GM23338 (cell line): ENCODE results near the gene NEIL3. TPM values are rescaled to one million over a fixed set of nuclear protein-coding genes. Genes with fewer than 3 reads are reported as not detected.

Source experiments
- ATAC-seq: fragments of 200-7000 bp; cut with Tn5 transposase; 3 replicates; pipeline ENCODE4 v1.9.1; 2020
- DNase-seq: peaks from one replicate; pipeline ENCODE4 v3.0.0-alpha.2; 2015; ENCODE audit warnings: low spot score
- H2AFZ ChIP-seq: fragments of 200-600 bp; sonication (generic); 2 replicates; pipeline ENCODE4 v1.8.0; 2016; ENCODE audit warnings: antibody characterized with exemption, mild to moderate bottlenecking, moderate library complexity
- H3F3A ChIP-seq: fragments of 200-600 bp; sonication (generic); replicated peaks from 2 replicates; pipeline ENCODE4 v1.8.0; 2017; ENCODE audit warnings: antibody characterized with exemption, mixed run types, low read depth
- H3K27ac ChIP-seq: fragments of 200-600 bp; sonication (generic); 2 replicates; pipeline ENCODE4 v1.6.1; 2016; ENCODE audit warnings: low read depth
- H3K27me3 ChIP-seq: fragments of 200-600 bp; sonication (generic); 2 replicates; pipeline ENCODE4 v1.8.0; 2016; ENCODE audit warnings: mild to moderate bottlenecking, mixed run types, moderate library complexity; ENCODE audit not compliant: insufficient read depth
- H3K36me3 ChIP-seq: fragments of 200-600 bp; sonication (generic); 2 replicates; pipeline ENCODE4 v1.8.0; 2016; ENCODE audit warnings: mild to moderate bottlenecking; ENCODE audit not compliant: insufficient read depth
- H3K4me1 ChIP-seq: fragments of 200-600 bp; sonication (generic); 2 replicates; pipeline ENCODE4 v1.8.0; 2016; ENCODE audit warnings: mild to moderate bottlenecking, moderate library complexity; ENCODE audit not compliant: insufficient read depth
- H3K4me2 ChIP-seq: fragments of 200-600 bp; sonication (generic); 2 replicates; pipeline ENCODE4 v1.7.1; 2017; ENCODE audit warnings: mixed run types
- H3K4me3 ChIP-seq: fragments of 200-600 bp; sonication (generic); 2 replicates; pipeline ENCODE4 v1.6.1; 2016; ENCODE audit warnings: mixed run types
- H3K79me2 ChIP-seq: fragments of 200-600 bp; sonication (generic); replicated peaks from 2 replicates; pipeline ENCODE4 v1.8.0; 2017; ENCODE audit warnings: mild to moderate bottlenecking; ENCODE audit not compliant: insufficient read depth
- H3K9me2 ChIP-seq: fragments of 200-600 bp; sonication (generic); 2 replicates; pipeline ENCODE4 v1.8.0; 2017; ENCODE audit not compliant: insufficient read depth
- H4K20me1 ChIP-seq: fragments of 200-600 bp; sonication (generic); replicated peaks from 2 replicates; pipeline ENCODE4 v1.8.0; 2017; ENCODE audit warnings: mild to moderate bottlenecking; ENCODE audit not compliant: insufficient read depth
- H3K27ac Mint-ChIP-seq: 2 replicates; pipeline ENCODE4 v1.8.0; 2020; ENCODE audit warnings: inconsistent platforms, mild to moderate bottlenecking, moderate library complexity, mixed read lengths
- H3K27me3 Mint-ChIP-seq: 3 replicates; pipeline ENCODE4 v1.8.0; 2022; ENCODE audit warnings: low read depth, mild to moderate bottlenecking, moderate library complexity, mixed read lengths, inconsistent platforms; ENCODE audit not compliant: insufficient read depth, poor library complexity
- H3K36me3 Mint-ChIP-seq: 3 replicates; pipeline ENCODE4 v1.8.0; 2021; ENCODE audit warnings: low read depth, mild to moderate bottlenecking, inconsistent platforms, moderate library complexity, mixed read lengths
- H3K4me1 Mint-ChIP-seq: 3 replicates; pipeline ENCODE4 v1.8.0; 2020; ENCODE audit warnings: mild to moderate bottlenecking, inconsistent platforms, mixed read lengths
- H3K4me3 Mint-ChIP-seq: 3 replicates; pipeline ENCODE4 v1.8.0; 2021; ENCODE audit warnings: moderate library complexity, mild to moderate bottlenecking, inconsistent platforms, mixed read lengths
- H3K9me3 Mint-ChIP-seq: 3 replicates; pipeline ENCODE4 v1.8.0; 2020; ENCODE audit warnings: moderate library complexity, mild to moderate bottlenecking, inconsistent platforms, mixed read lengths
- ETS1 ChIP-seq: IDR thresholded peaks from 2 replicates; pipeline ENCODE4 v1.6.1; 2016; ENCODE audit warnings: antibody characterized with exemption
- EZH2 ChIP-seq: fragments of 200-600 bp; sonication (generic); IDR thresholded peaks from one replicate; pipeline ENCODE4 v1.8.0; 2017; ENCODE audit warnings: antibody characterized with exemption, mild to moderate bottlenecking, low read depth; ENCODE audit not compliant: unreplicated experiment
- NANOG ChIP-seq: IDR thresholded peaks from 2 replicates; pipeline ENCODE4 v1.6.1; 2016; ENCODE audit warnings: antibody characterized with exemption, borderline replicate concordance
- POLR2AphosphoS5 ChIP-seq: IDR thresholded peaks from 2 replicates; pipeline ENCODE4 v1.6.1; 2016; ENCODE audit warnings: antibody characterized with exemption, low read depth
- STAT1 ChIP-seq: IDR thresholded peaks from one replicate; pipeline ENCODE4 v1.6.1; 2016; ENCODE audit warnings: antibody characterized with exemption; ENCODE audit not compliant: unreplicated experiment
- ZNF331 ChIP-seq: fragments of 250-450 bp; sonication (Bioruptor Pico); IDR thresholded peaks from 2 replicates; pipeline ENCODE4 v1.5.0; 2020; ENCODE audit warnings: low read depth, mild to moderate bottlenecking, moderate library complexity
- long read RNA-seq: library from polyadenylated mRNA; unstranded; transcript quantifications from one replicate; pipeline ENCODE4 v2.0.0, GENCODE V29; 2020; ENCODE audit not compliant: unreplicated experiment
- polyA plus RNA-seq: library from polyadenylated mRNA; unstranded; fragments of >200 nt; fragmentation: Nextera tagmentation; extraction: Ambion mirVana; gene quantifications from 2 replicates; pipeline ENCODE4 v1.2.1, GENCODE V29; 2016
- total RNA-seq: library from RNA; depleted of rRNA; stranded (reverse); fragments of >200 nt; shearing (Covaris generic); gene quantifications from 2 replicates; pipeline ENCODE4 v1.2.3, GENCODE V29; 2014; rRNA removed

NEIL3 gene
- total RNA-seq (14.8 and 15.4 TPM in 2 replicates), polyA plus RNA-seq (9.5 and 11.8 TPM in 2 replicates)
- long read RNA-seq, partial matches to known transcripts = 6 of 8 reads
- long read RNA-seq, other reads (novel, unspliced or antisense) = 0 of 8 reads

GRCh38 chr4:177309522-177310371, at the start of gene NEIL3:
NEIL3 (plus strand) TSS chr4:177309874; CDS start chr4:177309954, 80 bp downstream.
- Histone ChIP-seq H3K4me3 (peak within 1 kb of the TSS; percentile 81), H3K9me2 (no peaks in the 10 kb centered on the region), H4K20me1 (no peaks in the 10 kb centered on the region; the same call in 1 of the 2 replicates), H3K4me2 (peak within 1 kb of the TSS; percentile 75), H3K27me3 (no peaks in the 10 kb centered on the region), H3K79me2 (peaks cover 29% of the 10 kb centered on the region), H3K36me3 (no peaks in the 10 kb centered on the region), H2AFZ (peak within 1 kb of the TSS; percentile 99), H3K4me1 (peaks cover 6% of the 10 kb centered on the region), H3K27ac (0 out of 2 replicates have a peak within 1 kb of the TSS, but pooled peaks have one; percentile 56), H3F3A (no peaks in the 10 kb centered on the region)
- peak within 1 kb of the TSS; percentile 90 for H3K4me3 Mint-ChIP-seq
- peak; percentile 96 for ATAC-seq
- peaks cover 2% of the 10 kb centered on the region; the same call in 2 of the 3 replicates for H3K4me1 Mint-ChIP-seq
- H3K27me3 Mint-ChIP-seq = no peaks in the 10 kb centered on the region
- H3K27ac Mint-ChIP-seq = peak within 1 kb of the TSS; percentile 95
- peak; percentile 90 for DNase-seq
- no peaks in the 10 kb centered on the region for H3K9me3 Mint-ChIP-seq
- H3K36me3 Mint-ChIP-seq = peaks cover 4% of the 10 kb centered on the region; the same call in 1 of the 3 replicates
- TF ChIP-seq POLR2AphosphoS5 = peak; percentile 96
- no peak for TF ChIP-seq NANOG

DNA sequence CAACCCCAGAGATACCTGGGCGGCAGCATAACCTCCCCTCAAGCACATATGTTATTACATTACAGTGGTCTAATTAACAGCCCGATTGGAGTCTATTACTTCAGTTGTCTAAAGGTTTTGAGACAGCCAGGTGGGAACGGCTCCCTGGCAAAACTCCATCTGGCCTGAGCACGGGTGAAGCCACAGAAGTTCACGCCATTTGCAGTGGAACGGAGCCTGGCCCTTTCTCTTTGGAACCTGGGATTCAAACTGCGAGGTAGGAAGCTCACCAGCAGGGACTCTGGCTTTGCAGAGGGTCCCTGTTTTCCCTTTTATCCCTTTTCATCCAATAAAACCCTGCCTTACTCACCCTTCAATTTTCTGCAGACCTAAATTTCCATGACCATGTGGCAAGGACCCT, 45.9 kb upstream of the NEIL3 start:
- H3F3A ChIP-seq = no peaks in the 10 kb centered on the region
- no peak overlapping the region for H3K27ac Mint-ChIP-seq

More for the DNA sequence above, 45.9 kb upstream of the NEIL3 start:
- Histone ChIP-seq H4K20me1 (no peaks in the 10 kb centered on the region), H3K4me1 (no peaks in the 10 kb centered on the region), H3K9me2 (0 out of 2 replicates have a peak, but pooled peaks cover 2% of the 10 kb centered on the region), H2AFZ (peak overlapping the region; percentile 61; the same call in 1 of the 2 replicates), H3K27ac (no peak overlapping the region), H3K36me3 (no peaks in the 10 kb centered on the region), H3K79me2 (no peaks in the 10 kb centered on the region), H3K27me3 (no peaks in the 10 kb centered on the region), H3K4me3 (no peak overlapping the region), H3K4me2 (no peak overlapping the region)
- peak; percentile 10 for DNase-seq
- no peaks in the 10 kb centered on the region for H3K9me3 Mint-ChIP-seq
- ATAC-seq = peak; percentile 53; the same call in 1 of the 3 replicates
- H3K4me1 Mint-ChIP-seq = peaks cover 11% of the 10 kb centered on the region; the same call in 2 of the 3 replicates
- no peaks in the 10 kb centered on the region for H3K27me3 Mint-ChIP-seq
- TF ChIP-seq STAT1 (no peak), EZH2 (no peak), ZNF331 (no peak), NANOG (no peak), ETS1 (no peak), POLR2AphosphoS5 (no peak)
- H3K36me3 Mint-ChIP-seq = no peaks in the 10 kb centered on the region
- H3K4me3 Mint-ChIP-seq = no peak overlapping the region
